Breast epithelium (tissue), 4 donors: ENCODE data around the gene RPS16. TPM values are rescaled to one million over a fixed set of nuclear protein-coding genes. Genes with fewer than 3 reads are reported as not detected.

Experiments
- DNase-seq, 2 donors: peaks; one replicate each; pipeline ENCODE4 v3.0.0-alpha.2; 2019; ENCODE audit warnings: low spot score in 2 of 2
- H3K27ac ChIP-seq, 2 donors: fragments of 200-600 bp; sonication (generic) in 1 of 2; one replicate each; pipeline ENCODE4 v1.5.1; 2016 to 2019; ENCODE audit warnings: mild to moderate bottlenecking in 1 of 2
- H3K27me3 ChIP-seq, 2 donors: fragments of 200-600 bp; sonication (generic) in 1 of 2; one replicate each; pipeline versions ENCODE4 v1.5.1 to v1.6.0; 2017 to 2019; ENCODE audit warnings: control low read depth in 1 of 2, mild to moderate bottlenecking in 1 of 2
- H3K36me3 ChIP-seq: fragments of 200-600 bp; one replicate; pipeline ENCODE4 v1.5.1; 2019
- H3K4me1 ChIP-seq, 2 donors: fragments of 200-600 bp; sonication (generic); one replicate each; pipeline ENCODE4 v1.5.1; 2016 to 2019; ENCODE audit warnings: control low read depth in 1 of 2
- H3K4me3 ChIP-seq, 3 donors: fragments of 200-600 bp; sonication (generic); 1 replicate in 2 of 3; 2 replicates in 1 of 3; pipeline ENCODE4 v1.5.1; 2016 to 2019; ENCODE audit warnings: mild to moderate bottlenecking in 3 of 3, moderate library complexity in 2 of 3
- H3K9me3 ChIP-seq, 2 donors: fragments of 200-600 bp; sonication (generic) in 1 of 2; one replicate each; pipeline ENCODE4 v1.5.1; 2016 to 2019; ENCODE audit warnings: control low read depth in 1 of 2
- POLR2A ChIP-seq: fragments of 450-650 bp; IDR thresholded peaks from one replicate; pipeline ENCODE4 v1.6.1; 2016; ENCODE audit warnings: antibody characterized with exemption, mild to moderate bottlenecking, moderate library complexity
- POLR2AphosphoS5 ChIP-seq, 3 donors: sonication (generic); formaldehyde crosslinking; IDR thresholded peaks; one replicate each; pipeline ENCODE4 v1.6.1; 2017; ENCODE audit warnings: antibody characterized with exemption in 3 of 3
- intact Hi-C: fragments of 100-400 bp; cut with DNase I; formaldehyde crosslinking; loops from one replicate; pipeline ENCODE4 v1.15.1; 2023; ENCODE audit warnings: low total_unique reads
- total RNA-seq, 3 donors: library from RNA; depleted of rRNA; stranded (reverse); fragments of >200 nt; gene quantifications; one replicate each; pipeline ENCODE4 v1.1.0, GENCODE V29; 2016
- TF ChIP-seq, protein P1 (sequence below), 3 donors: fragments of 450-650 bp; IDR thresholded peaks; one replicate each; pipeline ENCODE4 v1.5.1; 2016 to 2017; ENCODE audit warnings: antibody characterized with exemption in 3 of 3, mild to moderate bottlenecking in 3 of 3, moderate library complexity in 3 of 3

Gene RPS16
- total RNA-seq, 3 donors from 2014 or later: 1,681 to 3,245 (median 1,756) TPM

DNA sequence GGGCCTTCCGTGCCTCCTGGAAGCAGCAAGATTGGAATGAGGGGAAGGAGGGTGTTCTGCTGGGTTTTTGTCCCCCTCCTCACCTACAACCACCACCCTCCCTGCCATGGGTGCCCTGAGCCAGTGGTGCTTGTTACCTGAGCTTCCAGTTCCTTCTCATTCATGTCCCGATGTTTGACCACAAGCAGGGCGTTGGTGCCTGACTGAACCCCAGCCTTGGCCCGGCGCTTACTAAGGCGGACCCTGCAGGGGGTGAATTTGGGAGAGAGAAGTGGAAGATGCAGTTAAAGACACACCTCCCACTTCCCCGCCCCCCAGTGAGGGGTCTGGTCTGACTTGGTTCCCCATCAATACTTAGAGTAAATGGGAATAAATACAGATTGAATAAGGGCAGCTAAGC, 49.2 kb downstream of the RPS16 start:
- peaks cover 5 to 9% of the 10 kb centered on the region in 2 donors for H3K4me1 ChIP-seq
- H3K36me3 ChIP-seq: no peaks in the 10 kb centered on the region
- H3K4me3 ChIP-seq: no peak overlapping the region
- no peaks in the 10 kb centered on the region for H3K27me3 ChIP-seq
- H3K9me3 ChIP-seq: no peaks in the 10 kb centered on the region
- intact Hi-C loops: no loop called here
- no peak for DNase-seq
- no peak for TF ChIP-seq POLR2A
- H3K27ac ChIP-seq: no peak overlapping the region

DNA sequence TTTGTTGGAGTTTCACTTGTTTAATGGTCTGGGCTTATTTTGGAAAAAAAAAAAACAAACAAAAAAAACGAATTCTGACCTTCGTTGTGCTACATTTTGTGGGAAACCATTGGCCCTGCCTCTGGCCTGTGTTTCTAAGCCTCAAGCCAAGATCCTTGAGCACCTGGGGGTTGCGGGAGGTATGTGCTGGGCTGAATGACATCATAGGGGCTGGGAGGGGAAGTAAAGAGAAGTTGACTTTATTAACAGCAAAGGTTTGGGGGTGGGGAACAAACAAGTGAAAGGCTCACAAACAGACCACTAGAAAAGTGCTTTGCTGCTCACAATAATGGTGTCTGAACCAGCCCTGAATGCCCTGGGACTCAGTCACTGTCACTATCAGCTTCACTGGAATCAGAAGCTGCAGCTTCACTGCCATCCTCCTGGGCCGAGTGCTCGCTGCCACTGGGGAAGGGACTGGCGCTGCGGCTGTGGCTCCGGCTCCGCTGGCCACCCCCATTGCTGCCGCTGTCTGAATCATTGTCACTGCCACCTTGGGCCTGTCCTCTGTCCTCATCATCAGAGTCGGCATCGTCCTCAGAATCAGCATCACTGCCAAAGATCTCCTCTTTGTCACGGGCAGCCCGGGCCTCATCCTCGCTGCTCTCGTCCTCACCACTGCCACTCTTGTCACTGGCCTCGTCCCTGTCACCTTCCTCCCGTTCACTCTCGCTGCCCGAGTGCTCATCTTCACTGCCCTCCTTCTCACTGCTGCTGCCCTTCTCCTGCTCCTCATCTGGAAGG, 49.9 kb downstream of the RPS16 start:
- Histone ChIP-seq H3K4me1 (peaks cover 5 to 9% of the 10 kb centered on the region in 2 donors), H3K4me3 (no peak overlapping the region), H3K27me3 (no peaks in the 10 kb centered on the region), H3K9me3 (no peaks in the 10 kb centered on the region), H3K27ac (no peak overlapping the region), H3K36me3 (peaks cover 5% of the 10 kb centered on the region)
- intact Hi-C loops: no loop called here
- no peak for TF ChIP-seq POLR2AphosphoS5 (IDR thresholded peaks at IDR 0.05)
- TF ChIP-seq POLR2A: no peak
- TF ChIP-seq, protein P1, sequence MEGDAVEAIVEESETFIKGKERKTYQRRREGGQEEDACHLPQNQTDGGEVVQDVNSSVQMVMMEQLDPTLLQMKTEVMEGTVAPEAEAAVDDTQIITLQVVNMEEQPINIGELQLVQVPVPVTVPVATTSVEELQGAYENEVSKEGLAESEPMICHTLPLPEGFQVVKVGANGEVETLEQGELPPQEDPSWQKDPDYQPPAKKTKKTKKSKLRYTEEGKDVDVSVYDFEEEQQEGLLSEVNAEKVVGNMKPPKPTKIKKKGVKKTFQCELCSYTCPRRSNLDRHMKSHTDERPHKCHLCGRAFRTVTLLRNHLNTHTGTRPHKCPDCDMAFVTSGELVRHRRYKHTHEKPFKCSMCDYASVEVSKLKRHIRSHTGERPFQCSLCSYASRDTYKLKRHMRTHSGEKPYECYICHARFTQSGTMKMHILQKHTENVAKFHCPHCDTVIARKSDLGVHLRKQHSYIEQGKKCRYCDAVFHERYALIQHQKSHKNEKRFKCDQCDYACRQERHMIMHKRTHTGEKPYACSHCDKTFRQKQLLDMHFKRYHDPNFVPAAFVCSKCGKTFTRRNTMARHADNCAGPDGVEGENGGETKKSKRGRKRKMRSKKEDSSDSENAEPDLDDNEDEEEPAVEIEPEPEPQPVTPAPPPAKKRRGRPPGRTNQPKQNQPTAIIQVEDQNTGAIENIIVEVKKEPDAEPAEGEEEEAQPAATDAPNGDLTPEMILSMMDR (IDR thresholded peaks at IDR 0.05): no peak
- no peak for DNase-seq

DNA sequence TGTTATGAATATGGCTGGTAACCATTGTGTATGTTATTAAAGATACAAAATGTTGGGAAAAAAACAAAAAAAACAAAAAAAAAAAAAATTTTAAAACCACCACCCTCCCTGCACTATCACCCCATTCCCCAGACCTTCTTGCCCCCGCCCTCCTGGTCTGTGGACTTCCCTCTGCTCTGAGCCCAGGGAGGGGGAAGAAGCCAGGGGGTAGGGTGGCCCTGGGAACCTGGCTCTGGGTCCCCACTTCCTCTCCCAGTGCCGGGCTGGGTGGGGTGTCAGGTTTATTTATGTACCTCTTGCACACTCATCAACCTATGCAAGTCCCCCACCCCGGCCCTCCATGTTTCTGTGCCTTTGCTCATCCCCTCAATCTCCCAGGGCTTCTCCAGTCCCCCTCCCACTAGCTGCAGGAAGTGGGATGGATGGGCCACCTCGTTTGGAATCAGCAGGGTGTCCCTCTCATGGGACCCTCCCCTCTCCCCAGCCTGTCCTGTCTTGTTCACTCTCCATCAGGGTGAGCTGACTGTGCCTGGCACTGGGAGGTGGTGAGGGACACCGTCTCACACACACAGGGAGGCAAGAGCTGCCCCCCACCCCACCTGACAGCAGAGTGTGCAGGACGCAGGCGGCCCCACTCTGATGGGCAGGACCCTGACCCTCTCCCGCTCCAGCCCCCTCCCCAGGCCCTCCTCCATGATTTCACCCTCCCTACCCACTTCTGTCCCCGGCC, 50.7 kb downstream of the RPS16 start:
- Histone ChIP-seq H3K27me3 (no peaks in the 10 kb centered on the region), H3K36me3 (peaks cover 13% of the 10 kb centered on the region), H3K27ac (no peak overlapping the region), H3K9me3 (no peaks in the 10 kb centered on the region), H3K4me1 (peaks cover 3 to 5% of the 10 kb centered on the region in 2 donors), H3K4me3 (no peak overlapping the region)
- TF ChIP-seq POLR2A: no peak
- no peak for TF ChIP-seq POLR2AphosphoS5 (IDR thresholded peaks at IDR 0.05)
- TF ChIP-seq, protein P1 (IDR thresholded peaks at IDR 0.05): no peak
- intact Hi-C loops: no loop called here
- no peak for DNase-seq

Other genes with a start within 250 kb of the RPS16 start
- gene NCCRP1, start 239.0 kb downstream of the RPS16 start, total RNA-seq: 1 to 10 TPM in 1 of 3 donors, under 1 TPM in 1, not detected in 1; 0.66 to 2.9 TPM
- not detected for gene SYCN, start 231.7 kb downstream of the RPS16 start, total RNA-seq
- gene IFNL3, start 190.9 kb downstream of the RPS16 start, total RNA-seq: not detected
- gene IFNL4, start 187.1 kb downstream of the RPS16 start, total RNA-seq: not detected
- gene IFNL2, start 167.6 kb downstream of the RPS16 start, total RNA-seq: not detected
- not detected for gene IFNL1, start 139.5 kb downstream of the RPS16 start, total RNA-seq
- under 1 TPM; 0.16 to 0.66 (median 0.59) TPM for gene LRFN1, start 115.1 kb downstream of the RPS16 start, total RNA-seq
- gene GMFG, start 99.9 kb downstream of the RPS16 start, total RNA-seq: 10 to 100 TPM; 21.7 to 47.5 (median 26.6) TPM
- 10 to 100 TPM; 57.4 to 65.2 (median 59.7) TPM for gene SAMD4B, start 93.5 kb downstream of the RPS16 start, total RNA-seq
- gene PAF1, start 44.8 kb downstream of the RPS16 start, total RNA-seq: 10 to 100 TPM; 41.3 to 49.5 (median 45.2) TPM
- gene MED29, start 44.6 kb downstream of the RPS16 start, total RNA-seq: 10 to 100 TPM; 36.6 to 49.5 (median 47.3) TPM
- 100 to 1,000 TPM in 2 of 3 donors, 10 to 100 TPM in 1; 91.7 to 299 (median 143) TPM for gene ZFP36, start 29.1 kb downstream of the RPS16 start, total RNA-seq
- gene PLEKHG2, start 23.3 kb downstream of the RPS16 start, total RNA-seq: 10 to 100 TPM in 2 of 3 donors, 1 to 10 TPM in 1; 8.0 to 11.8 (median 10.2) TPM
- 100 to 1,000 TPM in 2 of 3 donors, 10 to 100 TPM in 1; 74.3 to 115 (median 103) TPM for gene SUPT5H, start 9.6 kb upstream of the RPS16 start, total RNA-seq
- 10 to 100 TPM; 39.4 to 45.6 (median 41.1) TPM for gene TIMM50, start 44.9 kb upstream of the RPS16 start, total RNA-seq
- not detected for gene DLL3, start 63.0 kb upstream of the RPS16 start, total RNA-seq
- gene SELENOV, start 79.2 kb upstream of the RPS16 start, total RNA-seq: not detected
- 1 to 10 TPM; 3.4 to 5.6 (median 4.3) TPM for gene EID2B, start 96.9 kb upstream of the RPS16 start, total RNA-seq
- 10 to 100 TPM; 13.0 to 14.7 (median 13.4) TPM for gene EID2, start 104.2 kb upstream of the RPS16 start, total RNA-seq
- gene LGALS13, start 166.6 kb upstream of the RPS16 start, total RNA-seq: not detected
- not detected for gene LGALS16, start 220.0 kb upstream of the RPS16 start, total RNA-seq